NB4 (cell line): ENCODE measurements around the gene SFMBT2.

Source experiments
- CTCF ChIP-seq: IDR thresholded peaks from one replicate; pipeline ENCODE4 v1.5.1; 2012; ENCODE audit warnings: low read depth, low read length
- MYC ChIP-seq: IDR thresholded peaks from 2 replicates; pipeline ENCODE4 v1.6.1; 2011; ENCODE audit warnings: low read depth, low read length
- POLR2A ChIP-seq: IDR thresholded peaks from 2 replicates; pipeline ENCODE4 v1.6.1; 2011; ENCODE audit warnings: mild to moderate bottlenecking; ENCODE audit not compliant: insufficient read length; ENCODE audit errors: extremely low read depth

- TF ChIP-seq POLR2A: no peak
- no peak for TF ChIP-seq CTCF
- no peak for TF ChIP-seq MYC
Measured at GRCh38 chr10:7338469-7338868, 72.4 kb downstream of the SFMBT2 start.
